ENCODE results near the gene HES7. TPM values are rescaled to one million over a fixed set of nuclear protein-coding genes. Genes with fewer than 3 reads are reported as not detected.

Gene HES7
- total and polyA plus RNA-seq, 2 experiments from 2014 or later, result not detected

DNA sequence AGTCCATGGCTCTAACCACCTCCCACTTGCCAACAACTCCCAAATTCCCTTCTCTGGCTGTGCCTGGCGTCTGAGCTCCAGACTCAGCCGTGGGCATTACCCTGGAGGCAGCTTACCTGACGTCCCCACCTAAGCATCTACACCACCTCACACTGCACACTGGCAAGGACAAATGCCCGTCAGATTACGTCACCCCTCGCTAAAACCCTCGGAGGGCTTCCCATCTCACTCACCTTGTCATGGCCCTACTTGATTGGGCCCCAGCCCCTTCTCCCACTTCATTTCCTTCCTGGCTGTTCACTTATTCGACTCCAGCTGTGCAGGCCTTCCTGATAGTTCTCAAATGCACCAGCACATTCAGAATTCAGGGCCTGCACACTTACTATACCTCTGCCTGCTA lies 19.0 kb downstream of the HES7 start:
- Histone ChIP-seq H3K9me3 (ENCODE audit: low read depth) (no peaks in the 10 kb centered on the region), H3K36me3 (ENCODE audit: low read depth) (no peaks in the 10 kb centered on the region), H3K79me2 (ENCODE audit: insufficient read depth) (no peaks in the 10 kb centered on the region), H3F3A (ENCODE audit: insufficient read depth) (peaks cover 3% of the 10 kb centered on the region; the same call in 1 of the 2 replicates), H3K27me3 (replicated peaks; ENCODE audit: insufficient read depth) (no peaks in the 10 kb centered on the region), H2AFZ (no peak overlapping the region), H4K20me1 (ENCODE audit: insufficient read depth) (no peaks in the 10 kb centered on the region), H3K4me3 (no peak overlapping the region), H3K9me2 (ENCODE audit: insufficient read depth) (no peaks in the 10 kb centered on the region), H3K9ac (no peak overlapping the region), H3K4me2 (ENCODE audit: unreplicated experiment) (no peak overlapping the region), H3K4me1 (ENCODE audit: insufficient read depth) (peaks cover 3% of the 10 kb centered on the region; the same call in 1 of the 2 replicates), H3K27ac (no peak overlapping the region)
- 74 to 77% methylated on average over 8 of the region's 8 CpGs for WGBS, 2 experiments (ENCODE audit: low coverage in 1 of 2, low lambda C conversion rate in 2 of 2, missing lambda C conversion rate in 2 of 2)
- in situ Hi-C loops (cut with MboI), result no loop called here
- TF ChIP-seq EZH2phosphoT487 (IDR thresholded peaks at IDR 0.05; ENCODE audit: insufficient read depth, low read depth) (no peak), EZH2 (IDR thresholded peaks at IDR 0.05; ENCODE audit: insufficient read depth, poor library complexity, severe bottlenecking) (no peak)
- DNase-seq, result no peak

DNA sequence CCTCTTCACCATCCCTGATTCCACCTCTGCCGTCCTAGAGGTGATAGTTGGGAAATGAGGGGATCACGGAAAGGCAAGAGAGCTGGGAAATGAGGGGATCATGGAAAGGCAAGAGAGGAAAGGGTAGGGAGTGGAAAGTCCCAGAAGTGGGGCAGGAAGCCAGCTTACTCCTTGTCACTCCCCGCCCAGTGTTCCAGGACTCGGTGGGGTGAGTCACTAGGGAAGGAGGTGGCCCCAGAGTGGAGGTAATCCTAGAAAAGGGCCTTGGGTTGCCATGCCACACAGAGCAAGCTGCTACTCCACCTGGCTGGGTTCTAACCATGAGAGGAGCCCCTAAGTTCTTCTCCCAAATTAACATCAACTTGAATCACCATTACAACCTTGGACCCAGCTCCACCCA lies 20.4 kb downstream of the HES7 start:
- WGBS, 2 experiments (ENCODE audit: low coverage in 1 of 2, low lambda C conversion rate in 2 of 2, missing lambda C conversion rate in 2 of 2), result 70 to 71% methylated on average over 4 of the region's 4 CpGs
- Histone ChIP-seq H2AFZ (no peak overlapping the region), H3K4me2 (ENCODE audit: unreplicated experiment) (no peak overlapping the region), H3K4me3 (no peak overlapping the region), H3K9me2 (ENCODE audit: insufficient read depth) (no peaks in the 10 kb centered on the region), H3K9me3 (ENCODE audit: low read depth) (no peaks in the 10 kb centered on the region), H3K36me3 (ENCODE audit: low read depth) (no peaks in the 10 kb centered on the region), H4K20me1 (ENCODE audit: insufficient read depth) (no peaks in the 10 kb centered on the region), H3K27ac (no peak overlapping the region), H3K27me3 (replicated peaks; ENCODE audit: insufficient read depth) (no peaks in the 10 kb centered on the region), H3K79me2 (ENCODE audit: insufficient read depth) (no peaks in the 10 kb centered on the region), H3F3A (ENCODE audit: insufficient read depth) (peaks cover 3% of the 10 kb centered on the region; the same call in 1 of the 2 replicates), H3K9ac (no peak overlapping the region), H3K4me1 (ENCODE audit: insufficient read depth) (peaks cover 3% of the 10 kb centered on the region; the same call in 1 of the 2 replicates)
- peak; percentile 52 for DNase-seq
- no peak for TF ChIP-seq EZH2 (IDR thresholded peaks at IDR 0.05; ENCODE audit: insufficient read depth, poor library complexity, severe bottlenecking)
- no peak for TF ChIP-seq EZH2phosphoT487 (IDR thresholded peaks at IDR 0.05; ENCODE audit: insufficient read depth, low read depth)
- in situ Hi-C loops (cut with MboI), result no loop called here

DNA sequence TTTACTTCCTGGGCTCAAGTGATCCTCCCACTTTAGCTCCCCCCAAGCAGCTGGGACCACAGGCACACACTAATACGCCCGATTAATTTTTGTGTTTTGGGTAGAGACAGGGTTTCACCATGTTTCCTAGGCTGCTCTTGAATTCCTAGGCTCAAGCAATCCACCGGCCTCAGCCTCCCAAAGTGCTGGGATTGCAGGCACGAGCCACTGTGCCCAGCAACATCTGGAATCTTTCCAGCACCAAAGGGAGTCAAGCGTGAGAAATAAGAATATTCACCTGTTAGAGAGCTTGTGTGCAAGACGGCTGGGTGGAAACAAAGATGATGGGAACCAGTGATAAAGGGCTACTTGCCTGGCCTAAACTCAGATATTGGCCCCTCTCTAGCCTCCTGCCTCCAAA lies 22.2 kb downstream of the HES7 start:
- Histone ChIP-seq H3K4me1 (ENCODE audit: insufficient read depth) (peaks cover 3% of the 10 kb centered on the region; the same call in 1 of the 2 replicates), H3K4me3 (no peak overlapping the region), H4K20me1 (ENCODE audit: insufficient read depth) (no peaks in the 10 kb centered on the region), H3K79me2 (ENCODE audit: insufficient read depth) (no peaks in the 10 kb centered on the region), H3K4me2 (ENCODE audit: unreplicated experiment) (no peak overlapping the region), H3K27ac (no peak overlapping the region), H3K27me3 (replicated peaks; ENCODE audit: insufficient read depth) (no peaks in the 10 kb centered on the region), H3K9me3 (ENCODE audit: low read depth) (no peaks in the 10 kb centered on the region), H2AFZ (no peak overlapping the region), H3K9me2 (ENCODE audit: insufficient read depth) (no peaks in the 10 kb centered on the region), H3K9ac (no peak overlapping the region), H3K36me3 (ENCODE audit: low read depth) (no peaks in the 10 kb centered on the region), H3F3A (ENCODE audit: insufficient read depth) (peaks cover 3% of the 10 kb centered on the region; the same call in 1 of the 2 replicates)
- TF ChIP-seq EZH2phosphoT487 (IDR thresholded peaks at IDR 0.05; ENCODE audit: insufficient read depth, low read depth) (no peak), EZH2 (IDR thresholded peaks at IDR 0.05; ENCODE audit: insufficient read depth, poor library complexity, severe bottlenecking) (no peak)
- 59 to 62% methylated on average over 6 of the region's 6 CpGs for WGBS, 2 experiments (ENCODE audit: low coverage in 1 of 2, low lambda C conversion rate in 2 of 2, missing lambda C conversion rate in 2 of 2)
- in situ Hi-C loops (cut with MboI), result no loop called here
- DNase-seq, result no peak

DNA sequence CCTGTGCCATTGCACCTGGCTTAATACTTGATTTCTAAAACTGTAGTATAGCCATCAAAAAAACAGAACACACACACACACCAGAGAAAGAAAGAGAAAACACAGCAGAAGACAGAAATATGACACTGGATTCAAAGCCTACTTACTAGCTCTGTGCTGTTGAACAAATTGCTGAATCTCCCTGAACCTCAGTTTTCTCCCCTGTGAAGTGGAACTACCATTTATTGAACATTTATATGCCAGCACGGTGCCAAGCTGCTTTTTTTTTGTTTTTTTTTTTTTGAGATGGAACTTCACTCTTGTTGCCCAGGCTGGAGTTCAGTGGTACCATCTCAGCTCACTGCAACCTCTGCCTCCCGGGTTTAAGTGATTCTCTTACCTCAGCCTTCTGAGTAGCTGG lies 23.1 kb downstream of the HES7 start:
- in situ Hi-C loops (cut with MboI), result no loop called here
- Histone ChIP-seq H3K27me3 (replicated peaks; ENCODE audit: insufficient read depth) (peaks cover 9% of the 10 kb centered on the region), H3K9me3 (ENCODE audit: low read depth) (no peaks in the 10 kb centered on the region), H3K9me2 (ENCODE audit: insufficient read depth) (no peaks in the 10 kb centered on the region), H3K79me2 (ENCODE audit: insufficient read depth) (no peaks in the 10 kb centered on the region), H2AFZ (no peak overlapping the region), H3K4me3 (no peak overlapping the region), H3K27ac (no peak overlapping the region), H4K20me1 (ENCODE audit: insufficient read depth) (no peaks in the 10 kb centered on the region), H3K4me1 (ENCODE audit: insufficient read depth) (no peaks in the 10 kb centered on the region), H3K36me3 (ENCODE audit: low read depth) (no peaks in the 10 kb centered on the region), H3K9ac (no peak overlapping the region), H3K4me2 (ENCODE audit: unreplicated experiment) (no peak overlapping the region), H3F3A (ENCODE audit: insufficient read depth) (peaks cover 3% of the 10 kb centered on the region; the same call in 1 of the 2 replicates)
- DNase-seq, result no peak
- WGBS, 2 experiments (ENCODE audit: low coverage in 1 of 2, low lambda C conversion rate in 2 of 2, missing lambda C conversion rate in 2 of 2), result 41 to 59% methylated on average over 2 of the region's 2 CpGs
- TF ChIP-seq EZH2 (IDR thresholded peaks at IDR 0.05; ENCODE audit: insufficient read depth, poor library complexity, severe bottlenecking), result no peak
- no peak for TF ChIP-seq EZH2phosphoT487 (IDR thresholded peaks at IDR 0.05; ENCODE audit: insufficient read depth, low read depth)

DNA sequence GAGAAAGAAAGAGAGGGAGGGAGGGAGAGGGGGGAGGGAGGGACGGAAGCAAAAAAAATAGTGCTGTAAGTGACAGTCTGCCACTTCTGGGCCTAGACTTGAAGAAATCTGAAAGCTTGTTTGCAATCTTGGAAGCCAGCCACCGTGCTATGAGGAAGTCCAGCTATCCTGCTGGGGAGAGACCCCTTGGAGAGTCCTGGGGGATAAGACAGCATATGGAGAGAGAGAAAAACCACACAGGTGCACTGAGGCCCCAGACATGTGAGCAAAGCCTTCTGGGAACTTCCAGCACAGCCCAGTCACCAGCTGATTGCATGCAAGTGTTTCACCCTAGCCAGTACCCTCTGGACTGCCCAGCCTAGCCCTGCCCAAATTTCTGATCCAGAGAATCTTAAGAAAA lies 23.8 kb downstream of the HES7 start:
- Histone ChIP-seq H4K20me1 (ENCODE audit: insufficient read depth) (no peaks in the 10 kb centered on the region), H3K79me2 (ENCODE audit: insufficient read depth) (no peaks in the 10 kb centered on the region), H3K4me3 (no peak overlapping the region), H3K27me3 (replicated peaks; ENCODE audit: insufficient read depth) (peaks cover 14% of the 10 kb centered on the region), H3K9me3 (ENCODE audit: low read depth) (no peaks in the 10 kb centered on the region), H3K36me3 (ENCODE audit: low read depth) (no peaks in the 10 kb centered on the region), H3K9ac (no peak overlapping the region), H3F3A (ENCODE audit: insufficient read depth) (no peaks in the 10 kb centered on the region), H2AFZ (no peak overlapping the region), H3K4me1 (ENCODE audit: insufficient read depth) (no peaks in the 10 kb centered on the region), H3K9me2 (ENCODE audit: insufficient read depth) (no peaks in the 10 kb centered on the region), H3K27ac (no peak overlapping the region), H3K4me2 (ENCODE audit: unreplicated experiment) (no peak overlapping the region)
- 44 to 45% methylated on average over 1 to 2 of the region's 2 CpGs for WGBS, 2 experiments (ENCODE audit: low coverage in 1 of 2, low lambda C conversion rate in 2 of 2, missing lambda C conversion rate in 2 of 2)
- TF ChIP-seq EZH2 (IDR thresholded peaks at IDR 0.05; ENCODE audit: insufficient read depth, poor library complexity, severe bottlenecking), result no peak
- TF ChIP-seq EZH2phosphoT487 (IDR thresholded peaks at IDR 0.05; ENCODE audit: insufficient read depth, low read depth), result no peak
- no peak for DNase-seq
- in situ Hi-C loops (cut with MboI), result no loop called here

Data from GM23248 (cell line).